ENCODE results near the gene DOCK1.

The DOCK1 gene

GRCh38 chr10:127067542-127068194 lies 162.4 kb downstream of the DOCK1 start:
- no peak for ATAC-seq (replicated peaks)
- peaks cover 6 to 28% of the 10 kb centered on the region in 2 donors for H3K27me3 Mint-ChIP-seq
- H3K4me1 Mint-ChIP-seq (ENCODE audit: low read depth in 2 of 2), result no peaks in the 10 kb centered on the region
- no peak overlapping the region for H3K27ac Mint-ChIP-seq
- no peak overlapping the region for H3K4me3 Mint-ChIP-seq
- no peaks in the 10 kb centered on the region for H3K36me3 Mint-ChIP-seq (ENCODE audit: insufficient read depth)
- peaks cover 5% of the 10 kb centered on the region in 2 donors for H3K9me3 Mint-ChIP-seq
- DNase-seq, result no peak

GRCh38 chr10:127068485-127068884 lies 163.3 kb downstream of the DOCK1 start:
- no peaks in the 10 kb centered on the region for H3K4me1 Mint-ChIP-seq (ENCODE audit: low read depth in 2 of 2)
- no peaks in the 10 kb centered on the region for H3K36me3 Mint-ChIP-seq (ENCODE audit: insufficient read depth)
- no peak for DNase-seq
- H3K27ac Mint-ChIP-seq, result no peak overlapping the region
- peaks cover 5% of the 10 kb centered on the region in 2 donors for H3K9me3 Mint-ChIP-seq
- ATAC-seq (replicated peaks), result no peak
- peaks cover 6 to 31% of the 10 kb centered on the region in 2 donors for H3K27me3 Mint-ChIP-seq
- H3K4me3 Mint-ChIP-seq, result no peak overlapping the region

- no peak overlapping the region for H3K27ac Mint-ChIP-seq
- H3K27me3 Mint-ChIP-seq, result peaks cover 6 to 38% of the 10 kb centered on the region in 2 donors
- DNase-seq, result no peak
- no peak overlapping the region for H3K4me3 Mint-ChIP-seq
- no peaks in the 10 kb centered on the region for H3K4me1 Mint-ChIP-seq (ENCODE audit: low read depth in 2 of 2)
- no peaks in the 10 kb centered on the region for H3K36me3 Mint-ChIP-seq (ENCODE audit: insufficient read depth)
- peaks cover 5% of the 10 kb centered on the region in 2 donors for H3K9me3 Mint-ChIP-seq
- no peak for ATAC-seq (replicated peaks)
Observed at GRCh38 chr10:127069436-127069835, 164.2 kb downstream of the DOCK1 start.

GRCh38 chr10:127071126-127071525 lies 165.9 kb downstream of the DOCK1 start:
- H3K4me3 Mint-ChIP-seq, result no peak overlapping the region
- no peaks in the 10 kb centered on the region for H3K4me1 Mint-ChIP-seq (ENCODE audit: low read depth in 2 of 2)
- H3K27ac Mint-ChIP-seq, result no peak overlapping the region
- ATAC-seq (replicated peaks) (no peak), DNase-seq (no peak)
- peaks cover 5% of the 10 kb centered on the region in 2 donors for H3K9me3 Mint-ChIP-seq
- peaks cover 6 to 33% of the 10 kb centered on the region in 2 donors for H3K27me3 Mint-ChIP-seq
- H3K36me3 Mint-ChIP-seq (ENCODE audit: insufficient read depth), result no peaks in the 10 kb centered on the region

- Mint-ChIP-seq H3K27ac (no peak overlapping the region), H3K9me3 (peaks cover 5% of the 10 kb centered on the region in 2 donors), H3K27me3 (peaks cover 6 to 38% of the 10 kb centered on the region in 2 donors), H3K4me3 (no peak overlapping the region), H3K4me1 (ENCODE audit: low read depth in 2 of 2) (no peaks in the 10 kb centered on the region), H3K36me3 (ENCODE audit: insufficient read depth) (no peaks in the 10 kb centered on the region)
- ATAC-seq (replicated peaks), result no peak
- no peak for DNase-seq
Observed at GRCh38 chr10:127073666-127074065, 168.4 kb downstream of the DOCK1 start.

- no peak overlapping the region for H3K4me3 Mint-ChIP-seq
- DNase-seq (no peak), ATAC-seq (replicated peaks) (no peak)
- no peaks in the 10 kb centered on the region for H3K4me1 Mint-ChIP-seq (ENCODE audit: low read depth in 2 of 2)
- H3K36me3 Mint-ChIP-seq (ENCODE audit: insufficient read depth), result peaks cover 3% of the 10 kb centered on the region
- no peak overlapping the region for H3K27ac Mint-ChIP-seq
- peaks cover 0 to 9% of the 10 kb centered on the region in 2 donors for H3K27me3 Mint-ChIP-seq
- H3K9me3 Mint-ChIP-seq, result peaks cover 0 to 4% of the 10 kb centered on the region in 2 donors
Observed at GRCh38 chr10:127079392-127079791, 174.2 kb downstream of the DOCK1 start.

GRCh38 chr10:127080317-127080716 lies 175.1 kb downstream of the DOCK1 start:
- Mint-ChIP-seq H3K9me3 (peaks cover 0 to 4% of the 10 kb centered on the region in 2 donors), H3K4me1 (ENCODE audit: low read depth in 2 of 2) (no peaks in the 10 kb centered on the region), H3K27ac (no peak overlapping the region), H3K27me3 (peaks cover 0 to 9% of the 10 kb centered on the region in 2 donors), H3K36me3 (ENCODE audit: insufficient read depth) (peaks cover 3% of the 10 kb centered on the region), H3K4me3 (no peak overlapping the region)
- ATAC-seq (replicated peaks) (no peak), DNase-seq (no peak)

- Mint-ChIP-seq H3K27me3 (peaks cover 0 to 9% of the 10 kb centered on the region in 2 donors), H3K4me3 (no peak overlapping the region), H3K36me3 (ENCODE audit: insufficient read depth) (peaks cover 3% of the 10 kb centered on the region), H3K9me3 (peaks cover 0 to 4% of the 10 kb centered on the region in 2 donors), H3K4me1 (ENCODE audit: low read depth in 2 of 2) (no peaks in the 10 kb centered on the region), H3K27ac (no peak overlapping the region)
- ATAC-seq (replicated peaks), result no peak
- DNase-seq, result no peak
Observed at GRCh38 chr10:127081851-127082345, 176.7 kb downstream of the DOCK1 start.

GRCh38 chr10:127082651-127083050 lies 177.4 kb downstream of the DOCK1 start:
- H3K27ac Mint-ChIP-seq, result no peak overlapping the region
- DNase-seq (no peak), ATAC-seq (replicated peaks) (no peak)
- no peaks in the 10 kb centered on the region for H3K4me1 Mint-ChIP-seq (ENCODE audit: low read depth in 2 of 2)
- peaks cover 0 to 4% of the 10 kb centered on the region in 2 donors for H3K9me3 Mint-ChIP-seq
- peaks cover 0 to 3% of the 10 kb centered on the region in 2 donors for H3K27me3 Mint-ChIP-seq
- H3K36me3 Mint-ChIP-seq (ENCODE audit: insufficient read depth), result peaks cover 3% of the 10 kb centered on the region
- no peak overlapping the region for H3K4me3 Mint-ChIP-seq

GRCh38 chr10:127085957-127086356 lies 180.7 kb downstream of the DOCK1 start:
- Mint-ChIP-seq H3K4me3 (no peak overlapping the region), H3K36me3 (ENCODE audit: insufficient read depth) (peaks cover 3% of the 10 kb centered on the region), H3K27ac (no peak overlapping the region), H3K4me1 (ENCODE audit: low read depth in 2 of 2) (no peaks in the 10 kb centered on the region), H3K9me3 (peaks cover 0 to 6% of the 10 kb centered on the region in 2 donors), H3K27me3 (no peaks in the 10 kb centered on the region)
- ATAC-seq (replicated peaks) (no peak), DNase-seq (no peak)

GRCh38 chr10:127088908-127089307 lies 183.7 kb downstream of the DOCK1 start:
- Mint-ChIP-seq H3K36me3 (ENCODE audit: insufficient read depth) (no peaks in the 10 kb centered on the region), H3K27ac (no peak overlapping the region), H3K9me3 (peaks cover 0 to 4% of the 10 kb centered on the region in 2 donors), H3K4me3 (no peak overlapping the region), H3K4me1 (ENCODE audit: low read depth in 2 of 2) (no peaks in the 10 kb centered on the region), H3K27me3 (no peaks in the 10 kb centered on the region)
- ATAC-seq (replicated peaks), result no peak
- no peak for DNase-seq

GRCh38 chr10:127089446-127089845 lies 184.2 kb downstream of the DOCK1 start:
- peaks cover 0 to 3% of the 10 kb centered on the region in 2 donors for H3K27me3 Mint-ChIP-seq
- H3K4me1 Mint-ChIP-seq (ENCODE audit: low read depth in 2 of 2), result no peaks in the 10 kb centered on the region
- no peaks in the 10 kb centered on the region for H3K36me3 Mint-ChIP-seq (ENCODE audit: insufficient read depth)
- H3K27ac Mint-ChIP-seq, result no peak overlapping the region
- no peak for DNase-seq
- no peak overlapping the region for H3K4me3 Mint-ChIP-seq
- no peak for ATAC-seq (replicated peaks)
- H3K9me3 Mint-ChIP-seq, result peaks cover 0 to 4% of the 10 kb centered on the region in 2 donors

- H3K4me3 Mint-ChIP-seq, result no peak overlapping the region
- H3K9me3 Mint-ChIP-seq, result peaks cover 0 to 4% of the 10 kb centered on the region in 2 donors
- ATAC-seq (replicated peaks), result no peak
- H3K27ac Mint-ChIP-seq, result no peak overlapping the region
- H3K36me3 Mint-ChIP-seq (ENCODE audit: insufficient read depth), result no peaks in the 10 kb centered on the region
- peaks cover 0 to 10% of the 10 kb centered on the region in 2 donors for H3K27me3 Mint-ChIP-seq
- no peaks in the 10 kb centered on the region for H3K4me1 Mint-ChIP-seq (ENCODE audit: low read depth in 2 of 2)
- DNase-seq, result no peak
Observed at GRCh38 chr10:127090138-127090537, 184.9 kb downstream of the DOCK1 start.

- Mint-ChIP-seq H3K36me3 (ENCODE audit: insufficient read depth) (no peaks in the 10 kb centered on the region), H3K9me3 (peaks cover 0 to 4% of the 10 kb centered on the region in 2 donors), H3K4me3 (no peak overlapping the region), H3K27ac (no peak overlapping the region), H3K4me1 (ENCODE audit: low read depth in 2 of 2) (no peaks in the 10 kb centered on the region), H3K27me3 (peaks cover 0 to 12% of the 10 kb centered on the region in 2 donors)
- DNase-seq (no peak), ATAC-seq (replicated peaks) (no peak)
Observed at GRCh38 chr10:127091354-127091753, 186.1 kb downstream of the DOCK1 start.
